GM12891 (cell line): ENCODE data around the gene NANS.

ENCODE experiments used
- POLR2A ChIP-seq: IDR thresholded peaks from 2 replicates; pipeline ENCODE4 v1.6.1; 2011; ENCODE audit warnings: low read depth, low read length, control low read depth
- POLR2AphosphoS5 ChIP-seq: IDR thresholded peaks from 2 replicates; pipeline ENCODE4 v1.6.1; 2011; ENCODE audit warnings: low read depth, low read length, control low read depth
- SPI1 ChIP-seq: IDR thresholded peaks from 2 replicates; pipeline ENCODE4 v1.6.1; 2011; ENCODE audit warnings: low read depth, low read length, control low read depth
- TAF1 ChIP-seq: IDR thresholded peaks from 2 replicates; pipeline ENCODE4 v1.6.1; 2011; ENCODE audit warnings: low read depth, low read length, control low read depth

GRCh38 chr9:98080780-98081179 is 24.2 kb downstream of the NANS start:
- TF ChIP-seq SPI1 (no peak), POLR2A (no peak), POLR2AphosphoS5 (no peak), TAF1 (no peak)
